Epithelial cell of proximal tubule (primary cell): Measurements from ENCODE around the gene PAPPA. TPM values are rescaled to one million over a fixed set of nuclear protein-coding genes. Genes with fewer than 3 reads are reported as not detected.

Experiments
- DNase-seq: peaks from one replicate; pipeline ENCODE4 v3.0.0-alpha.2; 2011; ENCODE audit warnings: low read depth
- H3K4me3 ChIP-seq: 2 replicates; pipeline ENCODE4 v1.5.1; 2011; ENCODE audit warnings: low read depth, mild to moderate bottlenecking, low read length
- CTCF ChIP-seq: conservative IDR thresholded peaks from 2 replicates; pipeline ENCODE4 v1.5.1; 2012; ENCODE audit warnings: low read depth, mild to moderate bottlenecking, low read length
- total RNA-seq: library from RNA; depleted of rRNA; stranded (reverse); fragments of >200 nt; gene quantifications from 2 replicates; pipeline ENCODE4 v1.2.3, GENCODE V29; 2015

Gene PAPPA
- total RNA-seq, 1 donor from 2014 or later = 2.5 TPM

GRCh38 chr9:116124472-116125040, 29.0 kb upstream of the PAPPA start:
- DNase-seq = no peak
- TF ChIP-seq CTCF = no peak
- no peak overlapping the region for H3K4me3 ChIP-seq

- DNase-seq = no peak
- H3K4me3 ChIP-seq = no peak overlapping the region
- TF ChIP-seq CTCF = no peak
Measured at GRCh38 chr9:116133163-116133562, 20.4 kb upstream of the PAPPA start.

GRCh38 chr9:116134975-116135374, 18.6 kb upstream of the PAPPA start:
- no peak for DNase-seq
- no peak overlapping the region for H3K4me3 ChIP-seq
- no peak for TF ChIP-seq CTCF

- DNase-seq = no peak
- no peak for TF ChIP-seq CTCF
Measured at GRCh38 chr9:116137010-116137409, 16.6 kb upstream of the PAPPA start.

GRCh38 chr9:116137581-116137980, 16.0 kb upstream of the PAPPA start:
- H3K4me3 ChIP-seq = no peak overlapping the region
- DNase-seq = no peak
- TF ChIP-seq CTCF = no peak

More at GRCh38 chr9:116137010-116137409, 16.6 kb upstream of the PAPPA start:
- H3K4me3 ChIP-seq = no peak overlapping the region

GRCh38 chr9:116141864-116142561, 11.6 kb upstream of the PAPPA start:
- no peak for TF ChIP-seq CTCF
- H3K4me3 ChIP-seq = no peak overlapping the region
- no peak for DNase-seq
